OCI-LY1 (cell line): Measurements from ENCODE around the gene SNAI3.

Experiments
- H2AFZ ChIP-seq: fragments of 200-600 bp; sonication (generic), shearing (Covaris generic); 2 replicates; pipeline ENCODE4 v1.6.0; 2014; ENCODE audit warnings: antibody characterized with exemption, mild to moderate bottlenecking, low read length
- H3F3A ChIP-seq: fragments of 200-600 bp; sonication (generic), shearing (Covaris generic); 2 replicates; pipeline ENCODE4 v1.6.0; 2014; ENCODE audit warnings: mild to moderate bottlenecking, antibody characterized with exemption, low read length, moderate library complexity; ENCODE audit not compliant: insufficient read depth
- H3K27ac ChIP-seq: fragments of 200-600 bp; sonication (generic); 2 replicates; pipeline ENCODE4 v1.5.1; 2014; ENCODE audit warnings: low read length, mixed run types, mild to moderate bottlenecking, low read depth; ENCODE audit not compliant: poor library complexity, severe bottlenecking
- H3K27me3 ChIP-seq: fragments of 200-600 bp; sonication (generic); 2 replicates; pipeline ENCODE4 v1.6.0; 2014; ENCODE audit warnings: antibody characterized with exemption, mild to moderate bottlenecking, low read length, moderate library complexity; ENCODE audit not compliant: insufficient read depth
- H3K36me3 ChIP-seq: fragments of 200-600 bp; sonication (generic); 2 replicates; pipeline ENCODE4 v1.6.1; 2014; ENCODE audit warnings: mild to moderate bottlenecking, antibody characterized with exemption, low read length, moderate library complexity, mixed read lengths; ENCODE audit not compliant: insufficient read depth
- H3K4me1 ChIP-seq: fragments of 200-600 bp; sonication (generic); 2 replicates; pipeline ENCODE4 v1.5.1; 2014; ENCODE audit warnings: mild to moderate bottlenecking, low read length, moderate library complexity; ENCODE audit not compliant: insufficient read depth, severe bottlenecking
- H3K4me2 ChIP-seq: fragments of 200-600 bp; sonication (generic), shearing (Covaris generic); 2 replicates; pipeline ENCODE4 v1.6.1; 2014; ENCODE audit warnings: low read length
- H3K4me3 ChIP-seq: fragments of 200-600 bp; sonication (generic); 2 replicates; pipeline ENCODE4 v1.5.1; 2014; ENCODE audit warnings: low read length, low read depth, mild to moderate bottlenecking, mixed read lengths; ENCODE audit not compliant: poor library complexity, severe bottlenecking
- H3K79me2 ChIP-seq: fragments of 200-600 bp; shearing (Covaris generic); 2 replicates; pipeline ENCODE4 v1.6.1; 2016; ENCODE audit warnings: mixed run types, low read length, mixed read lengths; ENCODE audit not compliant: insufficient read depth
- H3K9ac ChIP-seq: fragments of 200-600 bp; sonication (generic), shearing (Covaris generic); 2 replicates; pipeline ENCODE4 v1.6.1; 2014; ENCODE audit warnings: mild to moderate bottlenecking, low read length, mixed read lengths
- H3K9me2 ChIP-seq: fragments of 200-600 bp; sonication (generic), shearing (Covaris generic); 2 replicates; pipeline ENCODE4 v1.6.1; 2014; ENCODE audit warnings: low read depth, mild to moderate bottlenecking, low read length, mixed read lengths
- H3K9me3 ChIP-seq: fragments of 200-600 bp; shearing (Covaris generic); 2 replicates; pipeline ENCODE4 v1.6.1; 2014; ENCODE audit warnings: low read length, mixed read lengths
- H4K20me1 ChIP-seq: fragments of 200-600 bp; sonication (generic), shearing (Covaris generic); 2 replicates; pipeline ENCODE4 v1.6.0; 2016; ENCODE audit warnings: mild to moderate bottlenecking, low read length; ENCODE audit not compliant: insufficient read depth
- EZH2 ChIP-seq: fragments of 200-600 bp; sonication (generic), shearing (Covaris generic); IDR thresholded peaks from 2 replicates; pipeline ENCODE4 v1.8.0; 2017; ENCODE audit warnings: borderline replicate concordance, mixed run types, mild to moderate bottlenecking, antibody characterized with exemption, low read length, moderate library complexity, mixed read lengths
- TF ChIP-seq, protein P1 (sequence below): fragments of 200-600 bp; sonication (generic), shearing (Covaris generic); IDR thresholded peaks from 2 replicates; pipeline ENCODE4 v1.5.1; 2017; ENCODE audit warnings: mild to moderate bottlenecking, antibody characterized with exemption, low read length, moderate library complexity, mixed read lengths

The SNAI3 gene

DNA sequence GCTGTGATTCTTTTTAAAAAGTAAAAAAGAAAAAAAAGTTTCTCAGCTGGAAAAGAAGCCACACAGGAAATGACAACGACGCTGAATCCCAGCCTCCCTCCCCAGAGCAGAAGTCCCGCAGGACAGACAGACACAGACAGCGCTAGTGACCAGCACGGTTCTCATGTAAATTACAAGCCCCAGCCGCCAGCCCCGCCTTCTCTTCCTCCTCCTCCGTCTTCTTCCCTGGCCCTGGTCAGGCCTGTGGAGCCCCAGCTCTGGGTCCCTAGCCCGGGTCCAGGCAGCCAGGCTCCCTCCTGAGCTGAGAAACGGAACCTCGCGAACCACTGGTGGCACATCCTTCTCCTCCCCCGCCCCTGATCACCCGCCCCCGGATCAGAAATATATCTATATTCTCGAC is 54.9 kb downstream of the SNAI3 start:
- TF ChIP-seq EZH2, result no peak
- TF ChIP-seq, protein P1, sequence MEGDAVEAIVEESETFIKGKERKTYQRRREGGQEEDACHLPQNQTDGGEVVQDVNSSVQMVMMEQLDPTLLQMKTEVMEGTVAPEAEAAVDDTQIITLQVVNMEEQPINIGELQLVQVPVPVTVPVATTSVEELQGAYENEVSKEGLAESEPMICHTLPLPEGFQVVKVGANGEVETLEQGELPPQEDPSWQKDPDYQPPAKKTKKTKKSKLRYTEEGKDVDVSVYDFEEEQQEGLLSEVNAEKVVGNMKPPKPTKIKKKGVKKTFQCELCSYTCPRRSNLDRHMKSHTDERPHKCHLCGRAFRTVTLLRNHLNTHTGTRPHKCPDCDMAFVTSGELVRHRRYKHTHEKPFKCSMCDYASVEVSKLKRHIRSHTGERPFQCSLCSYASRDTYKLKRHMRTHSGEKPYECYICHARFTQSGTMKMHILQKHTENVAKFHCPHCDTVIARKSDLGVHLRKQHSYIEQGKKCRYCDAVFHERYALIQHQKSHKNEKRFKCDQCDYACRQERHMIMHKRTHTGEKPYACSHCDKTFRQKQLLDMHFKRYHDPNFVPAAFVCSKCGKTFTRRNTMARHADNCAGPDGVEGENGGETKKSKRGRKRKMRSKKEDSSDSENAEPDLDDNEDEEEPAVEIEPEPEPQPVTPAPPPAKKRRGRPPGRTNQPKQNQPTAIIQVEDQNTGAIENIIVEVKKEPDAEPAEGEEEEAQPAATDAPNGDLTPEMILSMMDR, result no peak
- Histone ChIP-seq H3K4me1 (peaks cover 23% of the 10 kb centered on the region), H3K9me3 (no peaks in the 10 kb centered on the region), H3K4me3 (no peak overlapping the region), H3K36me3 (peaks cover 55% of the 10 kb centered on the region), H3K4me2 (no peak overlapping the region), H3K9me2 (no peaks in the 10 kb centered on the region), H3F3A (no peaks in the 10 kb centered on the region), H4K20me1 (no peaks in the 10 kb centered on the region), H3K27ac (no peak overlapping the region), H2AFZ (no peak overlapping the region), H3K79me2 (no peaks in the 10 kb centered on the region), H3K9ac (no peak overlapping the region), H3K27me3 (no peaks in the 10 kb centered on the region)

DNA sequence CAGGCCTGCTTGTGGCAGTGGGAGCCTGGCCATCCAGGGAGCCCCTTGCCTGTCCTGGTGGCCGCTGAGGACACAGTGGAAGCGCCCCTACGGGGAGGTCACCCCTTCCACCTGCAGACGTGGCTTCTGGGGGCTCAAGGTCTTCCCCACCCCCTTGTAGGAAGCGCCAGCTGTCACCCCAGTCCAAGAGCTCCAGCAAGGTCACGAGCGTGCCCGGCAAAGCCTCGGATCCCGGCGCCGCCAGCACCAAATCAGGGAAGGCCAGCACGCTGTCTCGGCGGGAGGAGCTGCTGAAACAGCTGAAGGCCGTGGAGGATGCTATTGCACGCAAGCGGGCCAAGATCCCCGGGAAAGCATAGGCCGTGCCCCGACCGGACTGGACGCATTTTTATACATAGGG is 55.4 kb downstream of the SNAI3 start:
- peaks cover 58% of the 10 kb centered on the region for H3K36me3 ChIP-seq
- peaks cover 23% of the 10 kb centered on the region for H3K4me1 ChIP-seq
- TF ChIP-seq EZH2, result no peak
- TF ChIP-seq, protein P1, result no peak
- no peak overlapping the region for H3K9ac ChIP-seq
- H3K4me2 ChIP-seq, result no peak overlapping the region
- H3K4me3 ChIP-seq, result no peak overlapping the region
- no peak overlapping the region for H2AFZ ChIP-seq
- H3F3A ChIP-seq, result no peaks in the 10 kb centered on the region
- H3K9me3 ChIP-seq, result no peaks in the 10 kb centered on the region
- no peaks in the 10 kb centered on the region for H3K79me2 ChIP-seq
- no peaks in the 10 kb centered on the region for H3K27me3 ChIP-seq
- no peaks in the 10 kb centered on the region for H4K20me1 ChIP-seq
- no peak overlapping the region for H3K27ac ChIP-seq
- no peaks in the 10 kb centered on the region for H3K9me2 ChIP-seq

DNA sequence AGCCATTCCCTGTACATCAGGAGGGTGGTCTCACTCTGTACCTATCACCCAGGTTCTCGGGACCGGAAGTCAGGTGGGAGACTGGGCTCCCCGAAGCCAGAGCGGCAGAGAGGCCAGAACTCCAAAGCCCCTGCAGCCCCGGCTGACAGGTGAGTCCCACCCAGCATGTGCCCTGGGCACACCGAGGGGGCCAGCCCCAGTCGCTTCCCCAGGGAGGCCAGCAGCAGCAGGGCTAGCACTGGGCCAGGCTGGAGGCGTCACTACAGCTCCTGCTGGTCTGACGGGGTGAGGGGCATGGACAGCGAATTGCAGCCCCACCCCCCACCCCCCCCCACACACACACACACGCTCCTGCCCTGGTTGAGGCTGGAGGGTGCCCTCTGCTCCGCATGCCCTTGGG is 55.9 kb downstream of the SNAI3 start:
- no peak overlapping the region for H3K27ac ChIP-seq
- H2AFZ ChIP-seq, result no peak overlapping the region
- H3K9me2 ChIP-seq, result no peaks in the 10 kb centered on the region
- H3K79me2 ChIP-seq, result no peaks in the 10 kb centered on the region
- H3K4me2 ChIP-seq, result no peak overlapping the region
- H3K9ac ChIP-seq, result no peak overlapping the region
- no peaks in the 10 kb centered on the region for H3F3A ChIP-seq
- H3K27me3 ChIP-seq, result no peaks in the 10 kb centered on the region
- H4K20me1 ChIP-seq, result no peaks in the 10 kb centered on the region
- TF ChIP-seq EZH2, result no peak
- TF ChIP-seq, protein P1, result no peak
- H3K36me3 ChIP-seq, result peaks cover 59% of the 10 kb centered on the region
- no peaks in the 10 kb centered on the region for H3K9me3 ChIP-seq
- no peak overlapping the region for H3K4me3 ChIP-seq
- peaks cover 20% of the 10 kb centered on the region for H3K4me1 ChIP-seq
